Neural crest cell (in vitro differentiated cells): ENCODE measurements around the gene KDM4B. TPM values are rescaled to one million over a fixed set of nuclear protein-coding genes. Genes with fewer than 3 reads are reported as not detected.
"Not testable (repeated sequence)": the region's sequence is repeated elsewhere in the genome, so short reads cannot be mapped to it uniquely, and the experiment has no call there.

Source experiments
- DNase-seq: peaks from one replicate; pipeline ENCODE4 v3.0.0; 2021; ENCODE audit warnings: low read depth, mixed read lengths, low spot score
- H3K27ac Mint-ChIP-seq: one replicate; pipeline ENCODE4 v1.8.0; 2021; ENCODE audit warnings: mild to moderate bottlenecking, mixed read lengths; ENCODE audit not compliant: unreplicated experiment
- H3K27me3 Mint-ChIP-seq: 2 replicates; pipeline ENCODE4 v1.8.0; 2021; ENCODE audit warnings: low read depth, mild to moderate bottlenecking, mixed read lengths
- H3K36me3 Mint-ChIP-seq: 2 replicates; pipeline ENCODE4 v1.8.0; 2021; ENCODE audit warnings: low read depth, mild to moderate bottlenecking, mixed read lengths
- H3K4me1 Mint-ChIP-seq: 2 replicates; pipeline ENCODE4 v1.8.0; 2021; ENCODE audit warnings: mixed read lengths
- H3K4me3 Mint-ChIP-seq: one replicate; pipeline ENCODE4 v1.8.0; 2021; ENCODE audit warnings: mild to moderate bottlenecking, mixed read lengths
- H3K9me3 Mint-ChIP-seq: 2 replicates; pipeline ENCODE4 v1.8.0; 2021; ENCODE audit warnings: mixed read lengths
- CTCF ChIP-seq: fragments of 200-600 bp; sonication (generic); conservative IDR thresholded peaks from 2 replicates; pipeline ENCODE4 v1.5.0; 2021; ENCODE audit warnings: antibody characterized with exemption, mild to moderate bottlenecking
- microRNA-seq: library from miRNA; unstranded; fragments of <30 nt; microRNA quantifications from one replicate; pipeline ENCODE4, GENCODE V29; 2020
- total RNA-seq: library from RNA; stranded (reverse); gene quantifications from 2 replicates; pipeline ENCODE4 v1.2.1, GENCODE V29; 2021

KDM4B gene
- total RNA-seq, 1 donor from 2014 or later = 45.4 TPM

DNA sequence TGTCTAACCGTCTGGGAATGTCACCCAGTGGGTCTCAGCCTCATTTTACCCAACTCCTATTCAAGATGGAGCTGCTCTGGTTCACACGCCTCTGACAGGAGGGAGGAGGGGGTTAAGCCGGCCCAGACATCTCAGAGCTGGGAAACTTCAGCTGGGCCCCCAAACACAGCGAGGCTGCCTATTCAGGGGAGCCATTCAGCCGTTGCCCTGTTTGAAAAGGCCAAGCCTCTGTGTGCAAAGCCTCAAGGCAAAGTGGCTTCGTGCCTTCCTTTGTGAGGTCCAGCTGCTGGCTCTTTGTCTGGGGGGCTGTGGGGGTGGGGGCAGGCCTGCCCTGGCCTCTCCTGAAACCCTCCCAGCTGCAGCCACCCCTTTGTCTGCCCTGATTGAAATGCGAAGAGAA is 224.3 kb downstream of the KDM4B start:
- Mint-ChIP-seq H3K9me3 (no peaks in the 10 kb centered on the region), H3K27ac (peak overlapping the region; percentile 98), H3K4me1 (peaks cover 47% of the 10 kb centered on the region), H3K36me3 (peaks cover 3% of the 10 kb centered on the region), H3K27me3 (peaks cover 2% of the 10 kb centered on the region), H3K4me3 (peak overlapping the region; percentile 79)
- TF ChIP-seq CTCF = no peak
- peak; percentile 64 for DNase-seq

- Mint-ChIP-seq H3K27me3 (peaks cover 2% of the 10 kb centered on the region), H3K36me3 (peaks cover 3% of the 10 kb centered on the region), H3K9me3 (no peaks in the 10 kb centered on the region), H3K4me1 (peaks cover 35% of the 10 kb centered on the region), H3K27ac (peak overlapping the region; percentile 20), H3K4me3 (no peak overlapping the region)
- no peak for DNase-seq
- no peak for TF ChIP-seq CTCF
Measured at GRCh38 chr19:5194641-5195040, 225.7 kb downstream of the KDM4B start.

GRCh38 chr19:5195587-5195986 is 226.7 kb downstream of the KDM4B start:
- not testable (repeated sequence) for H3K27me3 Mint-ChIP-seq

GRCh38 chr19:5196832-5197231 is 227.9 kb downstream of the KDM4B start:
- peaks cover 30% of the 10 kb centered on the region for H3K4me1 Mint-ChIP-seq
- H3K36me3 Mint-ChIP-seq = peaks cover 13% of the 10 kb centered on the region
- no peak for DNase-seq
- TF ChIP-seq CTCF = no peak
- H3K4me3 Mint-ChIP-seq = no peak overlapping the region
- peaks cover 5% of the 10 kb centered on the region for H3K9me3 Mint-ChIP-seq
- peaks cover 2% of the 10 kb centered on the region for H3K27me3 Mint-ChIP-seq
- no peak overlapping the region for H3K27ac Mint-ChIP-seq

More at GRCh38 chr19:5195587-5195986, 226.7 kb downstream of the KDM4B start:
- not testable (repeated sequence) for H3K27ac Mint-ChIP-seq, H3K9me3 Mint-ChIP-seq, DNase-seq, H3K36me3 Mint-ChIP-seq
- Mint-ChIP-seq H3K4me3 (peak overlapping the region; percentile 34), H3K4me1 (peaks cover 31% of the 10 kb centered on the region)

- Mint-ChIP-seq H3K4me1 (no peaks in the 10 kb centered on the region), H3K27me3 (no peaks in the 10 kb centered on the region), H3K27ac (no peak overlapping the region), H3K9me3 (peaks cover 9% of the 10 kb centered on the region), H3K4me3 (no peak overlapping the region), H3K36me3 (peaks cover 39% of the 10 kb centered on the region)
- no peak for TF ChIP-seq CTCF
- DNase-seq = no peak
Measured at GRCh38 chr19:5200844-5201243, 231.9 kb downstream of the KDM4B start.

DNA sequence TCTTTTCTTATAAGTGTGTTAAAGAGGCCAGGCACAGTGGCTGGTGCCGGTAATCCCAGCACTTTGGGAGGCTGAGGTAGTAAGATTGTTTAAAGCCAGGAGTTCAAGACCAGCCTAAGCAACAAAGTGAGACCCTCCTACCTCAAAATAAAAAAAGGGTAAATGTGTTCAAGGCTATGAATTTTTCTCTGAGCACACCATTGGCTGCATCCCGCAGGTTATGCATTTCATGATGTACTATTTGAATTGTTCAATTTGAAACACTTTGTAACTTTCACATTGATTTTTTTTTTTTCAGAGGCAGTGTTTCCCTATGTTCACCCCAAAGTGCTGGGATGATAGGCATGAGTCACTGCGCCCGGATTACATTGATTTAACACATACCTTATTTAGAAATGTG is 233.6 kb downstream of the KDM4B start:
- peaks cover 45% of the 10 kb centered on the region for H3K36me3 Mint-ChIP-seq
- no peaks in the 10 kb centered on the region for H3K27me3 Mint-ChIP-seq
- no peak for DNase-seq
- no peak overlapping the region for H3K4me3 Mint-ChIP-seq
- no peaks in the 10 kb centered on the region for H3K4me1 Mint-ChIP-seq
- TF ChIP-seq CTCF = no peak
- H3K9me3 Mint-ChIP-seq = peaks cover 9% of the 10 kb centered on the region
- H3K27ac Mint-ChIP-seq = no peak overlapping the region

Small RNA genes lying within 50 kb of the gene (microRNA-seq; reads per million reads assigned to microRNA genes)
- gene MIR4747 = 10.7 reads per million, percentile 20 among the genes with 10 or more reads in this experiment

Other genes with a start within 250 kb of the KDM4B start
- 46.8 and 48.0 TPM in 2 replicates for gene DPP9, start 245.3 kb upstream of the KDM4B start, total RNA-seq
- 16.9 and 17.3 TPM in 2 replicates for gene FEM1A, start 177.4 kb upstream of the KDM4B start, total RNA-seq
- gene TICAM1, start 137.4 kb upstream of the KDM4B start, total RNA-seq = 0.72 and 0.96 TPM in 2 replicates
- gene PLIN3, start 101.4 kb upstream of the KDM4B start, total RNA-seq = 40.3 and 42.4 TPM in 2 replicates
- gene ARRDC5, start 66.2 kb upstream of the KDM4B start, total RNA-seq = not detected in 2 replicates
- gene UHRF1, start 59.6 kb upstream of the KDM4B start, total RNA-seq = 219 and 223 TPM in 2 replicates